HG03565 (cell line): ENCODE results near the gene LCN9.
"Not testable (repeated sequence)": the region's sequence is repeated elsewhere in the genome, so short reads cannot be mapped to it uniquely, and the experiment has no call there.

ENCODE experiments used
- ATAC-seq: cut with Tn5 transposase; IDR thresholded peaks from one replicate; pipeline ENCODE4 v1.9.1; 2021; ENCODE audit warnings: mild to moderate bottlenecking, moderate library complexity; ENCODE audit not compliant: unreplicated experiment

Gene LCN9

DNA sequence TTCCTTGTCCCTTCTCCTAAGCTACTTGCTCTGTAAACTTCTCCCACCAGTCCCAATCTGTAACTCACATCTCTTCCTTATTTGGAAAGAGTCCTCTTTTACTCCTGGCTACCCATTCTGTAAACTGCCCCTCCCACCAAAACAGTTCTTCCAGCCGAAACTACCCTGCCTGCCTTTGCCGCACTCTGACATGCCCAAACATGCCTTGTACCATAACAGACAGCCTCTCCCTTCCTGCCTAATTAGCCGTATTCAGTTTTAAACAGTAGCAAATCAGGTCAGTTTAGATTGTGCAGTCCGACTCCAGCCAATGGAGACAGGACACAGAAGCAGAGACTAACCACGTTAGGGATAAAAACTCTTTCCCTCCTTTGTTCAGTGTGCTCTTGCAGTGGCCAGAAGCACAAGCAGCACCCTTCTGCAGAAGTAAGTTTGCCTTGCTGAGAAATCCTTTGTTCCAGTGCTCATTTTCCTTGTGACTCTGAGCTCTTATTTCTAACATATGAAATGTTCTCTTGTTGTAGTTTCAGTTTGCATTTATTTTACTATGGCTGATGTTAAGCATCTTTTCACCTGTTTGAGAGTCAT is 18.4 kb upstream of the LCN9 start:
- ATAC-seq: no peak

DNA sequence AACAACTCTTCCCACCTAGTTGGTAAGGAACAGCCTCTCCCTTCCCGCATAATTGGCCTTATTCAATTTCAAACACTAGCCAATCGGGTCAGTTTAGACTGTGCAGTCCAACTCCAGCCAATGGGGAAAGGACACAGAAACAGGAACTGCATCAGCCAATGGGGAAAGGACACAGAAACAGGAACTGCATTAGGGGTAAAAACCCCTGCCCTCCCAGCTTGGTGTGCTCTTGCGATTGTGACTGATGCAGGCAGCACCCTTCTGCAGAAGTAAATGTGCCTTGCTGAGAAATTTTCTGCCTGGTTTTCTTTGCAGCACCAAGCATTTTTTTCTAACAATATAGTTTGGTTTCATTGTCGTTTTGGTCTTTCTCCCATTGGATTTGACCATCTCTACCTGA is 15.2 kb upstream of the LCN9 start:
- no peak for ATAC-seq

DNA sequence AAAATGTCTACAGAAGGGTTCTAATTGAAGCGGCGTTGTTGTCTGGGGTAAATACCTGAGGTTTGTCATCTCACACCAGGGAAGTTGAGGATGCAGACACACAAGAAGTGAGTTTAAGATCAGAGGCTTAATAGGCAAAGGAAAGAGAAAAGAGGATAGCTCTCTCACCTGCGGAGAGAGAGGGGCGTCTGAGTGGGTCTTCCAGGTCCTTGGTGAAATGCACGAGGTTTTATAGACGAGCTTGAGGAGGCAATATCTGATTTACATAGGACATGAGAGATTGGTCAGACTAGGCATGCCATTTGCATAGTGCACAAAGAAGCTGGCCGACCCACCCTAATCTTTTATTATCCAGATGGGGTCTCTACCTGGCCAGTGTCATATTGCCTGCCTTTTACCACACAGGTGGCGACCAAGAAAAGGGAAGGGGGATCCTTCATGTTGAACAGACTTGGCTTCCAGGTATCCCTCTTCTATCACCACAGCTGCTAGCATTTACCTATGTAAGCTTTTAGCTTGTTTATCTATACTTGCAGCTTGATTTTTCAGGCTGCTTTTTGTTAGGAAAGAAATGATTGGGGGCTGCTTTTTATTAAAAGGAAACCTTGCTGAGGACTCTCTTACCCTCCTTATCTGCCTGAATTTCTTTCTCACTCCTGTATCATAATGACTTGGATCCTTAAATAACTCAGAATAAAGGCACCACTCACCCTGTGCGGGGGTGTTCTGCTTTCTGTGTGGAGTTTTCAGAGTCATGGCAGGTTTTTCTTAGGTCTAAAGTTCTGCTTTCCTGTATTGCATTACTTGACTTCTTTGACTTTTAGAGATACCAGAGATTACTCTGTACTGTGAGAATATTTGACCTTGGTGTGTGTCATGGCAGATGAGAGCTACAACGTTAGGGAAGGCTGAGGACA is 14.4 kb upstream of the LCN9 start:
- no peak for ATAC-seq

DNA sequence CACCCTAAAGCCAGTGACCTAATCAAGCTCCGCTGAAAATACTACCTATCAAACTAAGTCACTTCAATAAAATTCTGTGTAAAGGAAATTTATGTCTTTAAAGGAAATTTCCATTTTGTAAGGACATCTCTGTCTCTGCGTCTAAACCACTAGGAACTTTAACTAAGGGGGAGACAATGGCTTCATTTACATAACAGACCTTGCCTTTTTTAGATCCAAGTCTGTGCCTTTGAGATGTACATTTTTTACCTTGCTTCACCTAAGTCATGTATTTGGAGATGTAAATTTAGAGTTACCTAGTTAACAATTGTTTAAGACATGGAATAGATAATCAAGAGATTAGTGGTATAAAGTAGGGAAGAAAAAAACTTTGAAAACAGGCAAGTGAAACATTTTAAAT is 13.6 kb upstream of the LCN9 start:
- no peak for ATAC-seq

DNA sequence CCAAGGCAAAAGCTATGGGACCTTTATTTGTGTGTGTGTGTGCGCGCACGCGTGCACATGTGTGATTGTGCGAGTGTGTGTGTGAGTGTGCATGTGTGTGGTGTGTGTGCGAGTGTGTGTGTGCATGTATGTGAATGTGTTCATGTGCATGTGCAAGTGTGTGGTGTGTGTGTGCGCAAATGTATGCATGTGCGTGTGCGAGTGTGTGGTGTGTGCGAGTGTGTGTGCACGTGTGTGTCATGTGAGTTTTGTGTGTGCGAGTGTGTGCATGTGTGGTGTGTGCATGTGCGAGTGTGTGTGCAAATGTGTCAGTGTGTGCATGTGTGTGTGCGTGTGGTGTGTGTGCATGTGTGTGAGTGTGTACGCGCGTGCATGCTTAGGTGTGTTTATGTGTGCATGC is 12.7 kb upstream of the LCN9 start:
- ATAC-seq: no peak

DNA sequence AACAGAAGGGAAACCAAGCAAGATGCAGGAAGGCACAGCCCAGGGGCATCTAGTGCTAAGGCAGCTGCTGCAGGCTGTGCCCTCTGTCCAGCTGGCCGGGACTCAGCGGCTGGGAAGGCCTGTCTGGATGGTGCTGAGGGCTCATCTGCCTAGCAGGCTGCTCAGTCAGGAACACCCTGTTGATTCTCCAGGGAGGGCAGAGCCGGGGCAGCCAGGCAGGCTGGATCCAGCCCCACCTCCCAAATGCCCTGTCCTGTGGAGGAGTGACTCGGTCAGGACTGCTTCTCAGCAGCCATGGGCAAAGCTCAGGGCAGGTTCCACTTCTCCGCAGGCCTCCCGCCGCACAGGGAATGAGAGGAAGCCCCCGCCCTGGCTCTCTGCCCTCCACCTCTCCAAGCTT is 7.8 kb upstream of the LCN9 start:
- no peak for ATAC-seq

DNA sequence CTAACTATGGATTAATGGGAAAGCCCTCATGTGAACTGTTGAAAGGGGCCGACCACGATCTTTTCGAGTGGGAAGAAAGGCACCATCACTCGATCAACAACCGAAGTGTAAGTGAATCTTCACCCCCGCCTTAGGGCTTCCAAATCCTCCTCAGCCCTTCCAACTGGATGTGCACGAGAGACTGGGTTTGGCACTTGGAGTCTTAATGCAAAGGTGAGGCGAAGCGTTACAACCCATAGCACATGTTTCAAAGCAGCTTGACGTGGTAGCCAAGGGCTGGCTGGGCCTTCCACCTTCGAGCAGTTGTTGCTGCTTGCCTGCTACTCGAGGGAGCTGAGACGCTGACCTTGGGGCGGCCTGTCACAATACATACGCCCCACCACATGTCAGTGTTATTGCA is 5.7 kb upstream of the LCN9 start:
- no peak for ATAC-seq

DNA sequence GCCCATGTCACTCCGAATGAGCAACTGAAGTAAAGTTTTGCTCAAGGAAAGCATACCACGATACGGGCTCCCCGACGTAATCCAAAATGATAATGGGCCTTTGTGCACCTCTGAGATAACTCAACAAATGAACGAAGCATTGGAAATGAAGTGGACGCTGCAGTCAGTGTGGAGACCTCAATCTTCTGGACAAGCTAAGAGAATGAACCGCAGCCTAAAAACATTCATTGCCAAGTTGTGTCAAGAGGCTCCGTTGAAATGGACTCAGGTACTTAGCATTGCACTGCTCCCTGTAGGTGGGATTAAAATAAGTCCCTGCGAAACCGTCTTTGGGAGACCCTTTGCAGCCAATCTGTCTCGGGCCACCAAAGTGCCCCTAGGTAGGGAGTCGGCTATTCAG is 3.9 kb upstream of the LCN9 start:
- ATAC-seq: no peak

DNA sequence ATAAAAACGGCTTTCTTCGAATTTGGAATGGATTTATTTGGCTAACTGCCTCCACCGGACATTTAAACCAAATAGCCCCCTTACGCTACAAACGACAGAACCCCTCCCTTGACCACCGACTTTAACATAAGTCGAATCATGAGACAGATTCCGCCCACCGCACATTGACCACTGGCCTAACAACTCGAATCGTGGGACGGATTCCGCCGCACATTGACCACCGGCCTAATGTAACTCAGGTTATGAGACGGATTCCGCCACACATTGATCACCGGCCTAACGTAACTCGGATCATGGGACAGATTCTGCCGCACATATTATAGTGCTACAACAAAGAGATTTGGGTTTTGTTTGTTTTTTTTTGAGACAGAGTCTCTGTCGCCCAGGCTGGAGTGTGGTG is 2.7 kb upstream of the LCN9 start:
- ATAC-seq: no peak

DNA sequence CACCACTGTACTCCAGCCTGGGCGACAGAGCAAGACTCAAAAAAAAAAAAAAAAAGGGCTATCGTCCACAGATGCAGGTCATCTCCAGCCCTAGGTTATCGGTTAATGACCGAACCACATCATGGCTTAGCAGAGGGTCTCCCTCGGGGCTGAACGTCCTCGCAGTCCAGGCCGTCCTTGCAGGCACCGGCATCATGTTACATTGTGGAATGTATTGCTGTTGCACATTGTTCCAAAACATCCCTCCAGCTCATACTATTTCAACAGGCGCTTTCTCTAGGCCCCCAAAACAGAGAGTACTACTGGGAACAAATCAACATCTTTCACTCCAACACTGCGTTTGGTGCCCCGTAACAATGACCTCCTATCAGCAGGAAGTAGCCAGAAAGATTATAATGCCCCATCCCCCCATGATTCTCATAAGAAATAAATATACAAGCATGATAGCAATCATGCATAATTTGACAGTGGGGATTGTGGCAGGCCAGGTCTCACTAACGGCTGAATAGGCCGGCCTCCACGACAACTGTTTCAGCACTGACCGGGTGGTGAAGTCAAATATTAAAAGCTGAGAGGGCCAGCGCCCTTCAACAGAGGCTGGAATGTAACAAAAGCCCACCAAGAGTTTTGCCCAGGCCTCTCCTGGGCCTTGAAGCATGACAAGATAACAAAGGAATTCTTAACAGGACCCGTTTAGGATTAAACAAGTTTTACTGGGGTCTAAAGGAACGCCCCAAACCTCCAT is 1.1 kb upstream of the LCN9 start:
- no peak for ATAC-seq

DNA sequence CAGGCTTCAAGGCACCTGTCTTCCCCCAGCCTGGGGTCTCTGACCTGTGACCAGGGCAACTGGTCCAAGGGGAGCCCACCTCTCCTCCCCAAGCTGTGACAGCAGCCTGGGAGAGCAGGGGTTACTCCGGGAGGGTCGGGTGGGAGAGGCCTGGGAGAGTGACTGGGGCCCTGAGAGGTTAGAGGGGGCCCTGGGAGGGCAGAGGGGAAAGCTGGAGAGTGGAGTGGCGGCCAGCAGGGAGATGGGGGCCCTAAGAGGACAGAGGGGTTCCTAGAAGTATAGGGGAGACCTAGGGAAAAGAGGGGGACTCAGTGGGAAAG is 302 bp downstream of the LCN9 start:
- no peak for ATAC-seq

DNA sequence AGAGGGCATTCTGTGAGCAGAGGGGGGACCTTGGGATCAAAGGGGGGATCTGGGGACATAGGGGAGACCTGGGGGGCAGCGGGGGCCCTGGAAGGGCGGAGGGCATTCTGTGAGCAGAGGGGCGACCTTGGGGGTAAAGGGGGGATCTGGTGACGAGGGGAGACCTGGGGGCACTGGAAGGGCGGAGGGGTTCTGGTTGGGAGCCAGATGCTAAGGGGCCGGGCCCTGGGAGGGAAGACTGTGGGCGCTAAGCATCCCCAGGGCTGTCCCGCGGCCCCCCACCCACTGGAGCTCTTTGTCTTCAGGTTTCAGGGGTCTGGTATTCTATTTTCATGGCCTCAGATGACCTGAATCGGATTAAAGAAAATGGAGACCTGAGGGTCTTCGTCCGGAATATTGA is 748 bp downstream of the LCN9 start:
- ATAC-seq: no peak

DNA sequence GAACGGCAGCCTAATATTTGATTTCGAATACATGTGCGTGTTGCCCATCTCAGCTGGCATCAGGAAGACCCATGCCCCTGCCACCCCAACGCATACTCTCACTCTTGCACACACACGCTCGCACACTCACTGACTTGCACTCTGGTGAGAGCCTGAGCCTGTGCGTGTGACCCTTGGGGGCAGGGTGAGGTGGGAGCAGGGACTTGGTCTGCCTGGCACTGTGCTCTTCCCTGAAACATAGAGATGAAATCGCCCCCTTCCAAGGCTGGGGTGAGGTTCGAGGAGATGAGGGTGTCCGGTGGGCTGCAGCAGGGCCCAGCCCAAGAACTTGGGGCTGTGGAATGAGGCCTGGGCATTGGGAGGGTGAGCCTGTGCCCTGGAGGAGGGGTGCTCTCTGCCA is 1.2 kb downstream of the LCN9 start:
- ATAC-seq: no peak

DNA sequence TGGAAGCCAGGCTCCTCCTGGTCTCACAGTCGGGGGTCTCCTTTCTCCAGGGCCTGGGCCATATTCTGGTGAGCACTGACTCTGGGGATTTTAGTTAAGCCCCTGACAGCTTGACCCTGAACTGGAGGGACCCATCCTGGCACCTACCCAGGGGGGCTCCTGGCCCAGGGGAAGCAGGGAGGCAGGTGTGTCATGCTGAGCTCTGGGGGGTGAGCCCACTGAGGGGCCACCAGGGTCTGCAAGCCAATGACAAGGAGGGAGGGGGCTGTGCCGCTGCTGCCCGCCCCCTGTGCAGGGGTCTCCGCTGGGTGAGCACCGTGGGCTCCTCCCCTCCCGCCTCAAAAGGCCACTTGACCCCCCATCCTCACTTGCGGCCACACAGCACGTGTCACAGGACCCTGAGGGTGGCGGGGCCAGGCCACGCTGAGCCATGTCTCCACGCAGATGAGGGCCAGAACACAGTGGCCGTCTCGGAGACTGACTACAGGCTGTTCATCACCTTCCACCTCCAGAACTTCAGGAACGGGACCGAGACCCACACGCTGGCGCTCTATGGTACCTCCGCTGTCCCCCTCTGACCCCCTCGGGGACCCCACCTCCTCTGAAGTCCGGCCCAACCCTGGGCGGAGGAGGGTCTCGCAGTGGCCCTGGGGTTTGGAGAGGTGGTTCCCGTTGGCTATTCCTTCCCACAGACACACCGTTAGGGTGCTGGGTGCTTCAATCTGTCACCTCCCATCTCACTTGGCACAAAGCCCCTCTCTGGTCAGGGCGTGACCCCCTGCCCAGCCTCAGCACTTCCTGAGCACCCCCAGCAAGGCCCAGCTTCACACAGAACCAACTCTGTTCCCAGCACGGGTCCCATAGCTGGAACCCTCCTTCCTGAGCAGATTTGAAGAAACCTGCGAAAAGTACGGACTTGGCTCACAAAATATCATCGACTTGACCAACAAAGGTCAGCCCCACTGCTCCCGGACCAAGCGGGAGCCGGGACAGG is 2.0 kb downstream of the LCN9 start:
- no peak for ATAC-seq

DNA sequence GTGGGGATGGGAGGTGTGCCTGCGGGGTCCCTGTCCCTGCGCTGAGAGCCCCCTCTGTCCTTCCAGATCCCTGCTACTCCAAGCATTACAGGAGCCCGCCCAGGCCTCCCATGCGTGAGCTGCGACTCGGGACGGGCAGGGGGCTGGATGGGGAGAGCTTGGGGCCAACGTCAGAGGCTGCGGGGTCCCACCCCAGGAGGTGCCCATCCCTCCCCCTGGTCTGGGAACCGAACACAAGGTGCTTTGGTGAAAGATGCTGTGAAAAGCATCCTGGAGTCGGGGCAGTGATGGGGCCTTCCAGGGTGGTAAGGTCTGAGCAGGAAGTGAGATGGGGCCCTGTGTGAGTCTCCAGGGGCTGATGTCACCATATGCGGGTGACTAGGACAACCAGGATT is 2.7 kb downstream of the LCN9 start:
- ATAC-seq: no peak

DNA sequence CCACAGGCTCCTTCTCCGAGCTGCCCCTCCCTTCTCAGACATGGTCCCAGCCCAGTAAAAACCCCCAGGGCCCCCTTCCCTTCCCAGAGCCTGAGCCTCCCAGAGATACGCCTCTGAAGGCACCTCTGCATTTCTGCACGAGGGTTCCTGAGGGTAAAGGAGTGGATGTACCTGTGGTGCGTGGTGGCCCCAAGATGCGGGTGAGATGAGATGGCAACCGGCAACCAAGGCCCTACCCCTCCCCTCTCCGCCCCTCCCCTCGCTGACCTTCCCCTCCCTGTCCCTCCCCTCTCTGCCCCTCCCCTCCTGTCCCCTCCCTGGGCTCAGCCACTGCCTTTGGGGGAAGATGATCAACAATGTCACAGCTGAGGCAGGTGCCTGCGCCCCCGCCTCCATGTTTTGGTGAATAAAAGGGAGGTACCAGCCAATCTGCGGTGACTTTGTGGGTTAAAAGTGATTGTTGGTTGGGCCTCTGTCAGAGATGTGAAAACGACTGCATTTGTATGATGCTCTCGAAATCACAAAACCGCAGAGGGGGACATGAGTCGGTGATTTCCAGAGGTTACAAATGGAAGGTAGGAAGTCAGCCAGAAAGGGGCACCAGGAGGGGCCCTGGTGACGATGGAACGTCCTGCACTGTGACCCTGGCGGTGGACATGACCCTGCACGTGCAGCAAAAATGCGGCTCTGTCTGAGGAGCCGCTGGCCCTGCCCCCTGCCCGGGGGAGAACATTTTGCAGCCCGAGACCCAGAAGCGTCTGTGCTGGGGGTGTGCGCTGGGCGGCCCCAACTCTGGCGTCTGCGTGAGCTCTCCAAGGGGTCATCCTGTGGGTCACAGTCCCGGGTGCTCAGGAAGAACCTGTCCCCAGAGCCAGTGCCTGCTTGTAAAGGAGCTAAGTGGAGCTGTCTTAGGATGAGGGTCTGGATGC is 3.7 kb downstream of the LCN9 start:
- ATAC-seq: no peak

DNA sequence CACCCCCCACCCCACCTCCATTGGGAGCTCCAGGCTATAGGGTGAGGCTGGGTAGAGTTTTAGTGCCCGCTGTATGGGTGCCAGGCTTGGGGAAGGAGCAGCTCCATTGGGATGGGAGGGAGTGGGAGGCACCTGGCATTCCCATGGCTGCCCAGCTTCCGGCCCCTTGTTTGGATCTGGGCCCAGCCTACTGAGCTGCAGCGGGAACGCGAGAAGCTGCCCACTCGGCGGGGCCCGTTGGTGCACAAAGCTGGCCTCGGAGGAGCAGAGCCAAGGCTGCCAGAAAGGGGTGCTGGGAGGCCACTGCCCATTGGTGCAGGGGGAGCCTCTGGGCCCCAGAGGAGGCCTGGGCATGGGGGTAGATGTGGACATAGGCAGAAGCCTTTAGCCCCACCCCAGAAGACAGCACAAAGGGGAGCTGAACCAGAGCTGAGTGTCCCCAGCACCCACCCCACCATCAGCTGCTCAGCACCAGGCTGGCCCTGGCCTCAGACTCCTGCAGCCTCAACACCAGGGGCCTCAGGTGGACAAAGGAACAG is 4.4 kb downstream of the LCN9 start:
- no peak for ATAC-seq

DNA sequence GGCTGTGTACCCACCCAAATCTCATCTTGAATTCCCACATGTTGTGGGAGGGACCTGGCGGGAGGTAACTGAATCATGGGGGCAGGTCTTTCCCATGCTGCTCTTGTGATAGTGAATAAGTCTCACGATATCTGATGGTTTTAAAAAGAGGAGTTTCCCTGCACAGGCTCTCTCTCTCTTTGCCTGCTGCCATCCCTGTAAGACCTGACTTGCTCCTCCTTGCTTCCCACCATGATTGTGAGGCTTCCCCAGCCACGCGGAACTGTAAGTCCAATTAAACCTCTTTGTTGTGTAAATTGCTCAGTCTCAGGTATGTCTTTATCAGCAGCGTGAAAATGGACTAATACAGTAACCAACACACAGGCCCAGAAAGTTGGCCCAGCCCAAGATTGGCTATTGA is 5.9 kb downstream of the LCN9 start:
- not testable (repeated sequence) for ATAC-seq

DNA sequence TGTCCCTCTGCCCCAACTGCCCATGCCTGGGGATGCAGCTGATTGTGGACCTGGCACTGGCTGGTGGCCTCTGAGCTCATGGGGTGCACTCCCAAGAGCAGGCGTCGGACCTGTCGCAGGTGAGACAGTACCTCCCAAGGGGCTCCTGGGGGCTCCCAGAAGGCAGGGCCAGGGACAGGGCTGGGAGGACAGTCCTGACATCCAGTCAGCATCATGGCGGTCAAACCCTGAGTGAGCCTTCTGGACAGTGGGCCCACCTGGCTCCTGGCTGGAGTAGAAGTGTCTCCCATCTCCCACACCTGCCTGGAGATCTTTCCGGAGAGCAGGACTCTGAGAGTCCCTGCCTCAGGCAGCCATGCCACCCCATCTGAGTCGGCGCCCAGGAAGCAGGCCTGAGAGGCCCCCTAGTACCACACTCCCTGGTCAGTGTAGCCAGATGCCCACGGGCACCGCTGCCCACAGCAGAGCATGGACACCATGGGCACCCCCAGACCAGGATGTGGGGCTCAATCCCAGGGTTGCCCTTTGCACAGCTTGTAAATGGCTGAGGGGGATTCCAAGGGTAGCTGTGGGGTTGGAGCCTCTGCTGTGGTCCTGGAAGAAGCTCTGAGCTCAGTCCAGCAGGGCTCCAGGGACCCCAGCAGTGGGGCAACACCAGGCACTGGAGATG is 6.6 kb downstream of the LCN9 start:
- no peak for ATAC-seq
